A673 (cell line): ENCODE data around the gene ATP6AP1. TPM values are rescaled to one million over a fixed set of nuclear protein-coding genes. Genes with fewer than 3 reads are reported as not detected.
A peak's percentile ranks its signal among the peaks of the same experiment; 100 is the strongest.

ENCODE experiments used
- BruUV-seq: library from RNA; stranded (reverse); fragments of 400-500 nt; replicated peaks from 2 replicates; lab custom pipeline; 2021; lab: Mats Ljungman, UMichigan
- CTCF ChIA-PET: fragments of 300-600 bp; sonication (Branson Sonifier 250); formaldehyde crosslinking; loops from one replicate; lab custom pipeline; 2022; ENCODE audit warnings: antibody characterized with exemption; lab: Charles Lee
- POLR2A ChIA-PET: fragments of 300-600 bp; sonication (Branson Sonifier 250); formaldehyde crosslinking; loops from one replicate; lab custom pipeline; 2022; ENCODE audit warnings: antibody characterized with exemption; ENCODE audit not compliant: low non-redundant PET; lab: Charles Lee
- DNase-seq: peaks from one replicate; pipeline ENCODE4 v3.0.0-alpha.2; 2015; ENCODE audit warnings: low spot score
- H3K27ac ChIP-seq: fragments of 200-600 bp; sonication (generic); 2 replicates; pipeline ENCODE4 v1.5.1; 2016; ENCODE audit warnings: mixed run types, low read depth, mild to moderate bottlenecking, mixed read lengths, antibody characterized with exemption, low read length; ENCODE audit not compliant: poor library complexity, severe bottlenecking
- H3K27me3 ChIP-seq: fragments of 200-600 bp; sonication (generic); replicated peaks from 2 replicates; pipeline ENCODE4 v1.6.1; 2017; ENCODE audit warnings: mixed run types, low read depth, mild to moderate bottlenecking, mixed read lengths, antibody characterized with exemption, low read length; ENCODE audit not compliant: insufficient read depth, poor library complexity
- H3K36me3 ChIP-seq: fragments of 200-600 bp; sonication (generic); 2 replicates; pipeline ENCODE4 v1.6.1; 2016; ENCODE audit warnings: mixed run types, mild to moderate bottlenecking, mixed read lengths, antibody characterized with exemption, low read length; ENCODE audit not compliant: insufficient read depth, poor library complexity, severe bottlenecking
- H3K4me1 ChIP-seq: fragments of 200-600 bp; sonication (generic); 2 replicates; pipeline ENCODE4 v1.6.1; 2017; ENCODE audit warnings: mixed run types, mild to moderate bottlenecking, mixed read lengths, antibody characterized with exemption, low read length; ENCODE audit not compliant: insufficient read depth, poor library complexity, severe bottlenecking
- H3K4me3 ChIP-seq: fragments of 200-600 bp; sonication (generic); 2 replicates; pipeline ENCODE4 v1.5.1; 2016; ENCODE audit warnings: low read depth, mixed run types, mild to moderate bottlenecking, mixed read lengths, low read length; ENCODE audit not compliant: poor library complexity, severe bottlenecking
- H3K9me3 ChIP-seq: fragments of 200-600 bp; sonication (generic); 2 replicates; pipeline ENCODE4 v1.6.1; 2016; ENCODE audit warnings: mixed run types, low read depth, mild to moderate bottlenecking, mixed read lengths, antibody characterized with exemption, low read length; ENCODE audit not compliant: poor library complexity, severe bottlenecking
- CTCF ChIP-seq: fragments of 300-800, 200-600 bp; sonication (generic); conservative IDR thresholded peaks from 2 replicates; pipeline ENCODE4 v1.5.1; 2017; ENCODE audit warnings: low read depth, mild to moderate bottlenecking, antibody characterized with exemption, low read length, moderate library complexity, mixed read lengths
- EZH2 ChIP-seq: fragments of 200-600 bp; sonication (generic); IDR thresholded peaks from 2 replicates; pipeline ENCODE4 v1.6.1; 2017; ENCODE audit warnings: borderline replicate concordance, low read depth, mild to moderate bottlenecking, mixed read lengths, antibody characterized with exemption, low read length; ENCODE audit not compliant: poor library complexity, severe bottlenecking
- intact Hi-C: fragments of 100-400 bp; cut with micrococcal nuclease; formaldehyde crosslinking; loops from one replicate; pipeline ENCODE4 v1.10.0; 2022; ENCODE audit not compliant: unreplicated experiment
- total RNA-seq: library from RNA; stranded (reverse); gene quantifications from 2 replicates; pipeline ENCODE4 v1.2.3, GENCODE V29; 2021

Gene ATP6AP1
- total RNA-seq, 1 experiment from 2014 or later = 77.1 TPM

- intact Hi-C loops = no loop called here
- ChIA-PET POLR2A (no interaction called here), CTCF (no interaction called here)
- Histone ChIP-seq H3K9me3 (no peaks in the 10 kb centered on the region), H3K27ac (peak overlapping the region; percentile 78), H3K4me3 (peak overlapping the region; percentile 61), H3K4me1 (peaks cover 6% of the 10 kb centered on the region), H3K27me3 (no peaks in the 10 kb centered on the region), H3K36me3 (peaks cover 13% of the 10 kb centered on the region)
- DNase-seq = no peak
- TF ChIP-seq CTCF (no peak), EZH2 (no peak)
- no TSS peak for BruUV-seq
Measured at GRCh38 chrX:154444755-154445246, 16.3 kb downstream of the ATP6AP1 start.

DNA sequence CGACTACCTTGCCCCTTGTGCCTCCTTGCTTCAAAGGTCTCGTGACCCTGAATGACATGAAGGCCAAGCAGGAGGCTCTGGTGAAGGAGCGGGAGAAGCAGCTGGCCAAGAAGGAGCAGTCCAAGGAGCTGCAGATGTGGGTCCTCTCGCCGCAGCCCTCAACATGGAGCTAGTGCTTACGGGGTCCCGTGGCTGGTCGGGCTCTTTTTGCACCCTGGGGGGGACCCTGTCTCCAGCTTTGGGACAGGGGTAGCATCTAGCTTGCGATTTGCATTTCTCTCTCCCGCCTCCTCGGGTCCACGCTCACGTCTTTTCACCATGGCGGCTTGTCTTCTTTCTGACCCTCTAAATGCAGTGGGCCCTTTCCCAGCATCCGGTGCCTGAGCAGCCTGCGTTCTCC, 17.3 kb downstream of the ATP6AP1 start:
- H3K9me3 ChIP-seq = no peaks in the 10 kb centered on the region
- H3K27me3 ChIP-seq = no peaks in the 10 kb centered on the region
- no peak overlapping the region for H3K27ac ChIP-seq
- BruUV-seq = no TSS peak
- intact Hi-C loops = no loop called here
- ChIA-PET CTCF (no interaction called here), POLR2A (no interaction called here)
- no peak overlapping the region for H3K4me3 ChIP-seq
- peaks cover 6% of the 10 kb centered on the region for H3K4me1 ChIP-seq
- DNase-seq = no peak
- TF ChIP-seq CTCF = no peak
- TF ChIP-seq EZH2 = no peak
- H3K36me3 ChIP-seq = peaks cover 4% of the 10 kb centered on the region

- no peak for DNase-seq
- BruUV-seq = no TSS peak
- TF ChIP-seq EZH2 = no peak
- no peak for TF ChIP-seq CTCF
- Histone ChIP-seq H3K9me3 (no peaks in the 10 kb centered on the region), H3K36me3 (peaks cover 4% of the 10 kb centered on the region), H3K27ac (no peak overlapping the region), H3K4me1 (peaks cover 6% of the 10 kb centered on the region), H3K4me3 (no peak overlapping the region), H3K27me3 (no peaks in the 10 kb centered on the region)
- ChIA-PET POLR2A (no interaction called here), CTCF (no interaction called here)
- intact Hi-C loops = no loop called here
Measured at GRCh38 chrX:154446430-154446829, 18.0 kb downstream of the ATP6AP1 start.
